ENCODE data around the gene DEAF1. TPM values are rescaled to one million over a fixed set of nuclear protein-coding genes. Genes with fewer than 3 reads are reported as not detected.
A peak's percentile ranks its signal among the peaks of the same experiment; 100 is the strongest.

Gene DEAF1
- total RNA-seq, 2 donors from 2014 or later: 44.1 to 51.9 TPM

- Histone ChIP-seq H3K9ac (ENCODE audit: extremely low read depth, low read length, poor library complexity, severe bottlenecking) (no peak overlapping the region), H3K9me3 (ENCODE audit: control insufficient read depth, low read length) (no peaks in the 10 kb centered on the region), H3K4me1 (ENCODE audit: control insufficient read depth, insufficient read depth, low read length) (no peaks in the 10 kb centered on the region), H3K27me3 (ENCODE audit: control insufficient read depth, insufficient read depth, low read length, poor library complexity, severe bottlenecking) (peaks cover 47% of the 10 kb centered on the region), H3K4me3 (ENCODE audit: low read length) (no peak overlapping the region), H3K27ac (ENCODE audit: low read depth, low read length) (no peak overlapping the region), H3K36me3 (ENCODE audit: control insufficient read depth, insufficient read depth, low read length) (no peaks in the 10 kb centered on the region)
- H3K4me1 Mint-ChIP-seq: no peaks in the 10 kb centered on the region
- H3K9me3 Mint-ChIP-seq: no peaks in the 10 kb centered on the region
- no peaks in the 10 kb centered on the region for H3K36me3 Mint-ChIP-seq (ENCODE audit: low read depth)
- H3K4me3 Mint-ChIP-seq: no peak overlapping the region
- DNase-seq: no peak
- TF ChIP-seq CTCF (conservative IDR thresholded peaks at IDR 0.05): peak; percentile 76
- no peak overlapping the region for H3K27ac Mint-ChIP-seq
- WGBS, 2 experiments (ENCODE audit: insufficient coverage in 1 of 2, insufficient read length in 1 of 2): 70% methylated on average over 8 of the region's 8 CpGs; no CpG with 5 or more reads in 1 of the 2 experiments
- peaks cover 42% of the 10 kb centered on the region for H3K27me3 Mint-ChIP-seq (ENCODE audit: insufficient read depth)
Measured at GRCh38 chr11:723120-723883, 28.3 kb upstream of the DEAF1 start.

- Histone ChIP-seq H3K27ac (ENCODE audit: low read depth, low read length) (no peak overlapping the region), H3K27me3 (ENCODE audit: control insufficient read depth, insufficient read depth, low read length, poor library complexity, severe bottlenecking) (peaks cover 45% of the 10 kb centered on the region), H3K9me3 (ENCODE audit: control insufficient read depth, low read length) (no peaks in the 10 kb centered on the region), H3K4me1 (ENCODE audit: control insufficient read depth, insufficient read depth, low read length) (no peaks in the 10 kb centered on the region), H3K9ac (ENCODE audit: extremely low read depth, low read length, poor library complexity, severe bottlenecking) (no peak overlapping the region), H3K36me3 (ENCODE audit: control insufficient read depth, insufficient read depth, low read length) (no peaks in the 10 kb centered on the region), H3K4me3 (ENCODE audit: low read length) (no peak overlapping the region)
- H3K27ac Mint-ChIP-seq: no peak overlapping the region
- TF ChIP-seq CTCF (conservative IDR thresholded peaks at IDR 0.05): no peak
- H3K4me1 Mint-ChIP-seq: no peaks in the 10 kb centered on the region
- H3K27me3 Mint-ChIP-seq (ENCODE audit: insufficient read depth): peaks cover 42% of the 10 kb centered on the region
- no peaks in the 10 kb centered on the region for H3K9me3 Mint-ChIP-seq
- H3K36me3 Mint-ChIP-seq (ENCODE audit: low read depth): no peaks in the 10 kb centered on the region
- no peak overlapping the region for H3K4me3 Mint-ChIP-seq
- no peak for DNase-seq
- 93 to 97% methylated on average over 12 to 18 of the region's 20 CpGs for whole genome bisulfite sequencing, 2 experiments (ENCODE audit: insufficient coverage in 1 of 2, insufficient read length in 1 of 2)
Measured at GRCh38 chr11:722346-722811, 27.4 kb upstream of the DEAF1 start.

GRCh38 chr11:721741-722345 is 26.8 kb upstream of the DEAF1 start:
- peaks cover 39% of the 10 kb centered on the region for H3K27me3 ChIP-seq (ENCODE audit: control insufficient read depth, insufficient read depth, low read length, poor library complexity, severe bottlenecking)
- no peak for TF ChIP-seq CTCF (conservative IDR thresholded peaks at IDR 0.05)
- Mint-ChIP-seq H3K4me3 (no peak overlapping the region), H3K36me3 (ENCODE audit: low read depth) (no peaks in the 10 kb centered on the region), H3K27ac (no peak overlapping the region), H3K4me1 (no peaks in the 10 kb centered on the region), H3K27me3 (ENCODE audit: insufficient read depth) (peaks cover 40% of the 10 kb centered on the region), H3K9me3 (no peaks in the 10 kb centered on the region)
- DNase-seq: no peak
- H3K36me3 ChIP-seq (ENCODE audit: control insufficient read depth, insufficient read depth, low read length): no peaks in the 10 kb centered on the region
- H3K9ac ChIP-seq (ENCODE audit: extremely low read depth, low read length, poor library complexity, severe bottlenecking): no peak overlapping the region
- H3K4me3 ChIP-seq (ENCODE audit: low read length): no peak overlapping the region
- H3K4me1 ChIP-seq (ENCODE audit: control insufficient read depth, insufficient read depth, low read length): no peaks in the 10 kb centered on the region
- no peaks in the 10 kb centered on the region for H3K9me3 ChIP-seq (ENCODE audit: control insufficient read depth, low read length)
- no peak overlapping the region for H3K27ac ChIP-seq (ENCODE audit: low read depth, low read length)
- WGBS, 2 experiments (ENCODE audit: insufficient coverage in 1 of 2, insufficient read length in 1 of 2): 88 to 92% methylated on average over 20 to 33 of the region's 33 CpGs

Measured in endodermal cell (in vitro differentiated cells).